Medulla oblongata (tissue), 1 donor: ENCODE measurements around the gene PACSIN2.
"Not testable (repeated sequence)": the region's sequence is repeated elsewhere in the genome, so short reads cannot be mapped to it uniquely, and the experiment has no call there.

Experiments used
- DNase-seq: peaks from one replicate; pipeline ENCODE4 v3.0.0-alpha.2; 2015; ENCODE audit errors: extremely low spot score

The PACSIN2 gene

GRCh38 chr22:42926104-42926503 is 88.8 kb downstream of the PACSIN2 start:
- no peak for DNase-seq

GRCh38 chr22:42925598-42925997 is 89.4 kb downstream of the PACSIN2 start:
- no peak for DNase-seq

GRCh38 chr22:42925031-42925430 is 89.9 kb downstream of the PACSIN2 start:
- not testable (repeated sequence) for DNase-seq

GRCh38 chr22:42924436-42924835 is 90.5 kb downstream of the PACSIN2 start:
- DNase-seq = no peak

- no peak for DNase-seq
Observed at GRCh38 chr22:42922374-42923191, 92.4 kb downstream of the PACSIN2 start.

GRCh38 chr22:42920101-42920820 is 94.7 kb downstream of the PACSIN2 start:
- DNase-seq = no peak

- no peak for DNase-seq
Observed at GRCh38 chr22:42919199-42919598, 95.8 kb downstream of the PACSIN2 start.

- no peak for DNase-seq
Observed at GRCh38 chr22:42918500-42918899, 96.4 kb downstream of the PACSIN2 start.

- DNase-seq = not testable (repeated sequence)
Observed at GRCh38 chr22:42917358-42917757, 97.6 kb downstream of the PACSIN2 start.

- DNase-seq = no peak
Observed at GRCh38 chr22:42915980-42916765, 98.8 kb downstream of the PACSIN2 start.

- DNase-seq = no peak
Observed at GRCh38 chr22:42914511-42915076, 100.4 kb downstream of the PACSIN2 start.

- DNase-seq = no peak
Observed at GRCh38 chr22:42913874-42914510, 101.0 kb downstream of the PACSIN2 start.

GRCh38 chr22:42912059-42912458 is 102.9 kb downstream of the PACSIN2 start:
- DNase-seq = no peak

- DNase-seq = no peak
Observed at GRCh38 chr22:42910221-42910942, 104.6 kb downstream of the PACSIN2 start.

GRCh38 chr22:42909363-42910058 is 105.4 kb downstream of the PACSIN2 start:
- no peak for DNase-seq

GRCh38 chr22:42908374-42908746 is 106.6 kb downstream of the PACSIN2 start:
- peak; percentile 56 for DNase-seq

GRCh38 chr22:42907404-42908373 is 107.3 kb downstream of the PACSIN2 start:
- no peak for DNase-seq

GRCh38 chr22:42906605-42907348 is 108.2 kb downstream of the PACSIN2 start:
- DNase-seq = peak; percentile 62
